GM12892 (cell line): ENCODE measurements around the gene BRPF3.

Source experiments
- POLR2A ChIP-seq: IDR thresholded peaks from 2 replicates; pipeline ENCODE4 v1.6.1; 2011; ENCODE audit warnings: low read depth, low read length, control low read depth
- POLR2AphosphoS5 ChIP-seq: IDR thresholded peaks from 2 replicates; pipeline ENCODE4 v1.6.1; 2011; ENCODE audit warnings: low read depth, low read length, control low read depth
- TAF1 ChIP-seq: IDR thresholded peaks from 2 replicates; pipeline ENCODE4 v1.6.1; 2011; ENCODE audit warnings: low read depth, mild to moderate bottlenecking, control low read depth, low read length, borderline replicate concordance

- no peak for TF ChIP-seq TAF1
- no peak for TF ChIP-seq POLR2AphosphoS5
- TF ChIP-seq POLR2A: no peak
These were observed 46.3 kb upstream of the BRPF3 start for GRCh38 chr6:36150283-36150682.
